ENCODE results near the gene ZNF470.

Gene ZNF470

GRCh38 chr19:56538254-56538760 lies 29.0 kb upstream of the ZNF470 start:
- H3K4me2 ChIP-seq (ENCODE audit: low read depth, low read length, poor library complexity, severe bottlenecking), result no peak overlapping the region

GRCh38 chr19:56538761-56539263 lies 28.5 kb upstream of the ZNF470 start, which contains the start of gene ZFP28:
Gene ZFP28, plus strand, starts transcription at chr19:56538948. Its CDS starts 71 bp downstream, at chr19:56539019.
- no peak within 1 kb of the TSS for H3K9ac ChIP-seq (ENCODE audit: low read length)
- no peak for TF ChIP-seq CTCF (IDR thresholded peaks at IDR 0.05; ENCODE audit: insufficient read depth, low read length, poor library complexity, severe bottlenecking)
- TF ChIP-seq EZH2phosphoT487 (conservative IDR thresholded peaks at IDR 0.05; ENCODE audit: low read length), result no peak
- no peaks in the 10 kb centered on the region for H4K20me1 ChIP-seq (ENCODE audit: low read depth, low read length)
- no peak within 1 kb of the TSS for H3K27ac ChIP-seq (ENCODE audit: low read depth, low read length)
- H3K4me2 ChIP-seq (ENCODE audit: low read depth, low read length, poor library complexity, severe bottlenecking), result no peak within 1 kb of the TSS
- H3K27me3 ChIP-seq (ENCODE audit: low read length), result no peaks in the 10 kb centered on the region
- no peaks in the 10 kb centered on the region for H3K9me3 ChIP-seq (ENCODE audit: insufficient read depth, low read length)
- no peaks in the 10 kb centered on the region for H3K79me2 ChIP-seq (ENCODE audit: insufficient read depth, low read length)
- H3K4me3 ChIP-seq (ENCODE audit: insufficient read depth, low read length, poor library complexity, severe bottlenecking), result no peak within 1 kb of the TSS
- no peak within 1 kb of the TSS for H2AFZ ChIP-seq (ENCODE audit: low read depth, low read length, severe bottlenecking)
- no peaks in the 10 kb centered on the region for H3K9me2 ChIP-seq (replicated peaks; ENCODE audit: insufficient read depth, low read length)
- no peaks in the 10 kb centered on the region for H3F3A ChIP-seq (ENCODE audit: insufficient read depth)
- H3K36me3 ChIP-seq (ENCODE audit: low read length), result no peaks in the 10 kb centered on the region

More at GRCh38 chr19:56538254-56538760, 29.0 kb upstream of the ZNF470 start:
- Histone ChIP-seq H3F3A (ENCODE audit: insufficient read depth) (no peaks in the 10 kb centered on the region), H4K20me1 (ENCODE audit: low read depth, low read length) (no peaks in the 10 kb centered on the region), H3K27ac (ENCODE audit: low read depth, low read length) (no peak overlapping the region), H3K9me3 (ENCODE audit: insufficient read depth, low read length) (no peaks in the 10 kb centered on the region), H3K27me3 (ENCODE audit: low read length) (no peaks in the 10 kb centered on the region), H3K9me2 (replicated peaks; ENCODE audit: insufficient read depth, low read length) (no peaks in the 10 kb centered on the region), H2AFZ (ENCODE audit: low read depth, low read length, severe bottlenecking) (no peak overlapping the region), H3K4me3 (ENCODE audit: insufficient read depth, low read length, poor library complexity, severe bottlenecking) (no peak overlapping the region), H3K79me2 (ENCODE audit: insufficient read depth, low read length) (no peaks in the 10 kb centered on the region), H3K36me3 (ENCODE audit: low read length) (no peaks in the 10 kb centered on the region), H3K9ac (ENCODE audit: low read length) (no peak overlapping the region)
- TF ChIP-seq EZH2phosphoT487 (conservative IDR thresholded peaks at IDR 0.05; ENCODE audit: low read length) (no peak), CTCF (IDR thresholded peaks at IDR 0.05; ENCODE audit: insufficient read depth, low read length, poor library complexity, severe bottlenecking) (no peak)

GRCh38 chr19:56543776-56544175 lies 23.5 kb upstream of the ZNF470 start:
- TF ChIP-seq EZH2phosphoT487 (conservative IDR thresholded peaks at IDR 0.05; ENCODE audit: low read length) (no peak), CTCF (IDR thresholded peaks at IDR 0.05; ENCODE audit: insufficient read depth, low read length, poor library complexity, severe bottlenecking) (no peak)
- no peaks in the 10 kb centered on the region for H4K20me1 ChIP-seq (ENCODE audit: low read depth, low read length)
- no peak overlapping the region for H3K4me3 ChIP-seq (ENCODE audit: insufficient read depth, low read length, poor library complexity, severe bottlenecking)
- H3K79me2 ChIP-seq (ENCODE audit: insufficient read depth, low read length), result no peaks in the 10 kb centered on the region
- no peak overlapping the region for H3K9ac ChIP-seq (ENCODE audit: low read length)
- no peaks in the 10 kb centered on the region for H3K9me2 ChIP-seq (replicated peaks; ENCODE audit: insufficient read depth, low read length)
- H2AFZ ChIP-seq (ENCODE audit: low read depth, low read length, severe bottlenecking), result no peak overlapping the region
- H3K27ac ChIP-seq (ENCODE audit: low read depth, low read length), result no peak overlapping the region
- no peaks in the 10 kb centered on the region for H3K9me3 ChIP-seq (ENCODE audit: insufficient read depth, low read length)
- no peaks in the 10 kb centered on the region for H3F3A ChIP-seq (ENCODE audit: insufficient read depth)
- no peak overlapping the region for H3K4me2 ChIP-seq (ENCODE audit: low read depth, low read length, poor library complexity, severe bottlenecking)
- no peaks in the 10 kb centered on the region for H3K27me3 ChIP-seq (ENCODE audit: low read length)
- no peaks in the 10 kb centered on the region for H3K36me3 ChIP-seq (ENCODE audit: low read length)
